ENCODE measurements around the gene HMHB1.

The HMHB1 gene

DNA sequence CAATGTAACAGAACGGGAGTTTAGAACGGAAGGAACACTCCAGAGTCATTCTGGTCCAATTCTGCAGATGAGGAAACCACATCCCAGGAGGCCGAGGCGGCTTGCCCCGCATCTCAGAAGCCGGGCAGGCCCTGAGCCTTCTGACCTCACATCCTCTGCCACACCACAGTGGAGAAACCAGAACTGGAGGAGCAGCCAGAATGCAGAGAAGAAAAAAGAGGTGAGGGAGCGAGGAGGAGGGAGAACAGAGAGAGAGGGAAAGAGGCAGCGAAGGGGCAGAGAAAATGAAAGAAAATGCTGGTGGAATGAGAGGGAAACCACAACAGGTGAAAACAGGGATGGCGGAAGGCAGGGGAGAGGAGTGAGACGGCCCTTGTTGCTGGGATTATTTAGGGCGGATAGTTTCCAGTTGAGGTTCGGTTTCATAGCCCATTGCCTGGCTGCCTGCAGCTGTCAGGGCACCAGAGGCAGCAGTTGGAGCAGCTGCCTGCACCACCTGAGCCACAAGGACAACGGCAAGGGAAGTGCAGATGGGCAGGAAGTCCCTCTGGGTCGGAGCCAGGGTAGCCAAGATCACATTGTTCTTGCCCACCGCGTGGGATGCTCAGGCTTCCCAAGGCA is at the start of gene HMHB1:
Gene HMHB1 (plus strand): TSS at position 77 of the 621 bp plus-strand sequence.
- no peak for DNase-seq (ENCODE audit: low read depth in 3 of 3)

- DNase-seq (ENCODE audit: low read depth in 3 of 3): no peak
These were observed 49.2 kb upstream of the HMHB1 start for GRCh38 chr5:143762636-143763220.

DNA sequence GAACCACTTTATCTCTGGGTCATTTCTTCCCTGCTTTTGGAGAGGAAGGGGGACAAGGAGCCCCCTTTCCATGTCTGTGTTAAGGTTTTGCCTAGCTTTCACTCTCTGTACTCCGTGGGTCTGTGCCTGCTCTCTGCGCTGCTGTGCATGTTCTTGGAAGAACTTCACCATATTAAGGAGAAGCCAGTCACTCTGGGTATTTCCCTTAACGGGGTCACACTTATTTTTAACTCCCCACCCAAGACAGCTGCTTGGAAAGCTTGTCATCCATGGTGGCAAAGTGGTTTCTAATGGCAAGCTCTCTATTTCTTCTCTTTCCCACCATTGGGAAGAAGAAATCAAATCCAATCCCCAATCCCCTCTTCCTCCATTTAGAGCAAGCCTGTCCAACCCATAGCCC is 44.8 kb upstream of the HMHB1 start:
- no peak for DNase-seq (ENCODE audit: low read depth in 3 of 3)

GRCh38 chr5:143769026-143769786 is 42.8 kb upstream of the HMHB1 start:
- DNase-seq (ENCODE audit: low read depth in 3 of 3): no peak

DNA sequence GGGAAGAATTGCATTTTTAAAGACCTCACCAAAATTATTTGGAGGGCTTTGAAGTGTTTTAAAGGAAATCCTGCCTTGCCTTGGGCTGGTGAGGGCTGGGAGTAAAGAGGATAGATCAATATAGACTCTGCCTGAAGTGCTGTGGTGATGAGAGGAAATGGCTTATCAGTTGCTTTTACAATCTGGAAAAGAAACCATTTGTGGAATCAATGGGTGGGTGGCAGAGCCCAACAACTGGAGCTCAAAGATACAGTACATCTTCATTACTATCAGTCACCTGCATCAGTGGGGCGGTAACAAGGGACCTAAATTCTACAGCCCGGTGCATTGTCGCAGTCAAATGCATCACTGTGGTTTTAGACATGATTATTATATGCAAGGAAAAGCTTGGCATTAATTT is 41.5 kb upstream of the HMHB1 start:
- DNase-seq (ENCODE audit: low read depth in 3 of 3): no peak

DNA sequence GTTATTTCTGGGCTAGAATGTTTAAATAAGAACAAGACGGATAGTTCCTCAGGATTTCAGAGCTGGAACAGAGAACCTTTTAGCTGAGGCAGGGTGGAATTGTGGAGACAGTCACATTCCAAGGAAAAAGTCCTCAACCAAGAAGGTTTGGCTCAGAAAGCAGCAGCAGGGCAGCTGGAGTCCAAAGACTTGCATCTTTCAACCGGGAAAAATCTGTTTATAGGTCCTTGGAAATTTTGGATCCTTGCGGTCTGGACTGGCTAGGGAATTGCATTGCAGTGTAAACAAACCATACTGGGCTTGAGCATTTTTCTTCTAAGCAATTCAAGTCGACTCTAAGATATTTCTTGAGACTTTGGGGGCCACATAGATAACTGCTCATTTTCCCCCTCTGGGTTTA is 40.8 kb upstream of the HMHB1 start:
- DNase-seq (ENCODE audit: low read depth in 3 of 3): no peak

- no peak for DNase-seq (ENCODE audit: low read depth in 3 of 3)
These were observed 40.4 kb upstream of the HMHB1 start for GRCh38 chr5:143771602-143772001.

DNA sequence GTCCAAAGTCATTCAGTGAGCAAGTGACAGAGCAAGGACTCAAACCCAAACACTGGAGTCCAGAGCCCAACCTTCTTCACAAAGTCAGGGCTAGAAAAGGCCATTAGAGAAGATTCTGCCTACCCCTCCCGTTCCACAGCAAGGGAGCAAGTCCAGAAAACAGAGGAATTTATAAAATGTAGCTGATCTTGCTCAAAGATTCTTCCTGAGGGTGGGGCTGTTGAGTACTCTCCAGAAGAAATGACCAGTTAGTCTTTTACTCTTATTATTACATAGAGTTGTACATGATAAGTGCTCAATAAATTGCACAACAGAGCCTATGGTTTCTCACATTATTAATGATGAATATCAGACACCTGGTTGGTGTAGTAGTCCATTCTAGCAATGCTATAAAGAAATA is 39.3 kb upstream of the HMHB1 start:
- DNase-seq (ENCODE audit: low read depth in 3 of 3): no peak

DNA sequence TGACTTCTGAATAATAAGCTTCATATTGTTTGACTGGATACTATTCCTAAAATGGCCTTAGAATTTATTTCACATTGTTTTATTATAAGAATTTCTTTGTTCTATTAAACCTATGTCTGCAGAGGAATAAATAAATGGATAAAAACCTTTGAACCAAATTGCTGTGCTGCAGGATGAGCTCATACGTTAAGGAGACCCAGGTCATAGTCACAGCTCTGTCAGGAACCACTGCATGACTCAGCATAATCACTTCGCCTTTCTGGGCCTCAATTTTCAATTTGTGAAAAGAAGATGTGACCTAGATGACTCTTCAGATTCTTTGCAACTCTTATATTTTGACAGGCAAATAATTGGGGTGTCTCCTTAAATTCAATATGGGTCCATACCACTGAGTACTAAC is 36.7 kb upstream of the HMHB1 start:
- no peak for DNase-seq (ENCODE audit: low read depth in 3 of 3)

- no peak for DNase-seq (ENCODE audit: low read depth in 3 of 3)
These were observed 35.0 kb upstream of the HMHB1 start for GRCh38 chr5:143776951-143777350.

DNA sequence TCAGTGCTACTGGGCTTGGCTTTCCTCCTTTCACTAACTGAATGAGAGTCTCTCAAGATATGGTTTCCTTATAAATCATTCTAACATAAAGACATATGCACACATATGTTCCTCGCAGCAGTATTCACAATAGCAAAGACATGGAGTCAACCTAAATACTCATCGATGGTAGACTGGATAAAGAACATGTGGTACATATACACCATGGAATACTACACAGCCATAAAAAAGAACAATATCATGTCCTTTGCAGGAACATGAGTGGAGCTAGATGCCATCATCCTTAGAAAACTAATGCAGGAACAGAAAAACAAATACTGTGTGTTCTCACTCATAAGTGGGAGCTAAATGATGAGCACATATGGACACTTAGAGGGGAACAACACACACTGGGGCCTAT is 32.5 kb upstream of the HMHB1 start:
- no peak for DNase-seq (ENCODE audit: low read depth in 3 of 3)

- no peak for DNase-seq (ENCODE audit: low read depth in 3 of 3)
These were observed 29.9 kb upstream of the HMHB1 start for GRCh38 chr5:143781993-143782520.

DNA sequence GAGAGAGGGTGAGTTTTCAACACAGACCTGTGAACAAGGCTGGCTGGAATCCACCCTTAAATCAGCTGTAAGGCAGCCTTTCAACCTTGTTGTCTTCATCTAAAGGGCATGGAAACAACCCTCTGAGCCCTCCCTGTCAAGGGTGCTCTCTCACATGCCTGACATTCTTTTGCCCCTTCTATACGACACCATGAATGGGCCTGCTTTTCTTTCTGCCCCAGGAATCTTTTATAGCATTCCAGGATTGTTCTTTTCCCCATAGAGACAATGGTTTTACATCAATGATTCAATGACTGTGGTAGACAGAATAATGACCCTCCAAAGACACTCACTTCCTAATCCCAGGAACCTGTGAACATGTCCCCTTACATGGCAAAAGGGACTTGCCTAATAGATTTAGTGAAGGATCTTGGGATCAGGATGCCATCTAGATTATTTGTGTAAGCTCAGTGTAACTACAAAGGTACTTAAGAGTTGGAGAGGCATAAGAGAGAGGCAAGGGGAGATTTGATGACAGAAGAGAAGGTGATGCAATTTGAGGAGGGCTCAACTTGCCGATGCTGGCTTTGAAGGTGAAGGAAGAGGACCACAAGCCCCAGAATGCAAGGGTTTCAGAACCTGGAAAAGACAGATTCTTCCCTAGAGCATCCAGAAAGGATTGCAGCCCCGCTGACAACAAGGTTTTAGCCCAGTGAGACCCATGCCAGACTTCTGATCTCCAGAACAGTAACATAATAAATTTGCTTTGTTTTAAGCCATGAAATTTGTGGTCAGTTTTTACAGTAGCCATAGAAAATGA is 29.2 kb upstream of the HMHB1 start:
- no peak for DNase-seq (ENCODE audit: low read depth in 3 of 3)

- no peak for DNase-seq (ENCODE audit: low read depth in 3 of 3)
These were observed 23.6 kb upstream of the HMHB1 start for GRCh38 chr5:143788401-143788800.

GRCh38 chr5:143790457-143791112 is 21.4 kb upstream of the HMHB1 start:
- no peak for DNase-seq (ENCODE audit: low read depth in 3 of 3)

DNA sequence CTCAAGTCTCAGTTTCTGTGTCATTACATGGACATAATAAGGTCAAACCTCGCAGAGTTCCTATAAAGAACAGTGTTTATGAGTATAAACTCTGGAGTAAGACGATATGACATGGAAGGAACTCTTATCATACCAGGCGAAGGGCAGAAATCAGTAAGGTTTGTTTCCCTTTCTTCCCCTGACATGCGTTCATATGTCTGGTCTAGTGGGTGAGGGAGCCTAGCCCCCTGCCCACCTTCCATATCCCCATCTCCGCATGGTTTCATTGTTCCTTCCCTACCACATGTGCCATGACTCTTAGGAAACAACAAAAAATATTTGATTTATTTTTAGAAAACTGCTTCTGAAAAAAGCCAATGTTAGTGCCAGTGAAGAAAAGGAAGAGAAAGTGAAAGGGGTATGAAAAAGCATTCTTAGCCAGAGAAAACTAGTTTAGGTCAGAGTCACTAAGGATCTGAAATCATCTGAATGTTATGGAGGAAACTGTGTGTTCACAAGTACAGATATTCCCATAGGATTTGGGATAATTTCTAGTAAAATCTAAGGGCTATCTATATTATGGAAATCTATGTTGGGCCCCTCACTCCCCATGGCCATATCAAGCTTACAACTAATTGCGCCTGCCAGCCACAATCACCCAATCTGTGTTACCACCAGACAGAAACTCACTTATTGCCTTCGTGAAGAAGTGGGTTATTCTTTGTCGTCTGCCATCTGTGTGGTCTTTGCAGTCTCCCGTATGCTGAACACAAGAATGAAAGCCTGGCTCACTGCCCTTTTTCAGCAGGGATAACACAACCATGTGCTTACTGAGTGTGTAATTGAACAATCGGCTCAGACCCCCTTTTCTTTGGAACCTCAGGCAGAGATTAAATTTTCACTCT is 19.9 kb upstream of the HMHB1 start:
- DNase-seq (ENCODE audit: low read depth in 3 of 3): no peak

- DNase-seq (ENCODE audit: low read depth in 3 of 3): no peak
These were observed 18.7 kb upstream of the HMHB1 start for GRCh38 chr5:143793249-143793648.

- DNase-seq (ENCODE audit: low read depth in 3 of 3): no peak
These were observed 15.8 kb upstream of the HMHB1 start for GRCh38 chr5:143796125-143796524.

- no peak for DNase-seq (ENCODE audit: low read depth in 3 of 3)
These were observed 15.2 kb upstream of the HMHB1 start for GRCh38 chr5:143796753-143797152.

DNA sequence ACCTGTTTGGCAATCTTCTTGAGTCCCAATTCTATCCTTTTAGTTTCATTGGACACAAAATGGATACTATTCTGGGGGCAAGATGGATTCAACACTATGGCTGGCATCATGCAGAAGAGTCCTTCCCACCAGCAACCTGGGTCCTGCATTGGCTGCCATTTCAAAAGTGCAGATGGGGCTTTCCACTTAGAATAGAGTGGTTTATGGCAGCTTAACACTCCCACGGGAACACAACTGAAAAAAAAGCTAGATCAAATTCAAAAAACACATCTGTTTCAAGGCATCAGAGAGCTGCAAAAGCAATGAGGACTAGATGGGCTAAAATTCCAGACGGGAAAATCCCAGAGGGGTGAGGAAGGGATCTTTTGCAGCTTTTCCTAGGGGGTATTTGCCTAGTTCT is 11.2 kb upstream of the HMHB1 start:
- no peak for DNase-seq (ENCODE audit: low read depth in 3 of 3)
